GM12878 (cell line): Measurements from ENCODE around the gene GZF1. TPM values are rescaled to one million over a fixed set of nuclear protein-coding genes. Genes with fewer than 3 reads are reported as not detected.
A peak's percentile ranks its signal among the peaks of the same experiment; 100 is the strongest.

ENCODE experiments used
- CREM ChIP-seq: IDR thresholded peaks from 2 replicates; pipeline ENCODE4 v1.6.1; 2014; ENCODE audit warnings: antibody characterized with exemption, low read depth
- DPF2 ChIP-seq: fragments of 450-650 bp; IDR thresholded peaks from 2 replicates; pipeline ENCODE4 v1.6.1; 2017; ENCODE audit warnings: mild to moderate bottlenecking
- IRF4 ChIP-seq: IDR thresholded peaks from 2 replicates; pipeline ENCODE4 v1.6.1; 2011; ENCODE audit warnings: low read depth, low read length
- KLF5 ChIP-seq: fragments of 450-650 bp; IDR thresholded peaks from 2 replicates; pipeline ENCODE4 v1.6.1; 2014; ENCODE audit warnings: mild to moderate bottlenecking; ENCODE audit not compliant: partially characterized antibody
- NKRF ChIP-seq: fragments of 450-650 bp; conservative IDR thresholded peaks from 2 replicates; pipeline ENCODE4 v1.6.1; 2017; ENCODE audit warnings: mild to moderate bottlenecking, moderate library complexity
- NRF1 ChIP-seq: conservative IDR thresholded peaks from 2 replicates; pipeline ENCODE4 v1.6.1; 2011; ENCODE audit warnings: mild to moderate bottlenecking, low read depth, low read length, improper control_type of control experiment
- POLR2A ChIP-seq: IDR thresholded peaks from 2 replicates; pipeline ENCODE4 v1.6.1; 2011; ENCODE audit warnings: low read depth, mild to moderate bottlenecking, low read length
- POLR2AphosphoS5 ChIP-seq: IDR thresholded peaks from 2 replicates; pipeline ENCODE4 v1.6.1; 2011; ENCODE audit warnings: mild to moderate bottlenecking, low read length, inconsistent platforms
- SMAD1 ChIP-seq: fragments of 450-650 bp; IDR thresholded peaks from 2 replicates; pipeline ENCODE4 v1.6.1; 2018; ENCODE audit warnings: mild to moderate bottlenecking, low read depth; ENCODE audit not compliant: partially characterized antibody
- SMARCA5 ChIP-seq: fragments of 450-650 bp; IDR thresholded peaks from 2 replicates; pipeline ENCODE4 v1.6.1; 2017; ENCODE audit warnings: mild to moderate bottlenecking
- SREBF1 ChIP-seq: IDR thresholded peaks from 2 replicates; pipeline ENCODE4 v1.6.1; 2012; ENCODE audit warnings: mild to moderate bottlenecking, low read length
- TAF1 ChIP-seq: IDR thresholded peaks from 2 replicates; pipeline ENCODE4 v1.6.1; 2011; ENCODE audit warnings: mild to moderate bottlenecking, low read depth, low read length, borderline replicate concordance
- ZBTB33 ChIP-seq: fragments of 450-650 bp; IDR thresholded peaks from 2 replicates; pipeline ENCODE4 v1.6.1; 2017; ENCODE audit warnings: mild to moderate bottlenecking
- polyA plus RNA-seq, 11 experiments: library from polyadenylated mRNA; depleted of rRNA in 4 of 11; unstranded in 6 of 11; stranded (reverse) in 5 of 11; fragments of >200 nt; fragmentation: Nextera tagmentation in 4 of 11; fragmentation: Illumina TruSeq in 1 of 11; extraction: Ambion mirVana in 4 of 11; extraction: Trizol in 1 of 11; gene quantifications; 1 replicate in 1 of 11; 2 replicates in 10 of 11; pipeline versions ENCODE4 v1.2.1 to v1.2.3, GENCODE V29; 2011 to 2016; ENCODE audit warnings: inconsistent platforms in 2 of 11, missing spikeins in 2 of 11, low read depth in 1 of 11
- total RNA-seq, 4 experiments: library from RNA; depleted of rRNA in 3 of 4; stranded (reverse); fragments of >200 nt in 3 of 4; fragmentation: Illumina TruSeq in 1 of 4; extraction: Trizol in 1 of 4; gene quantifications; 2 replicates each; pipeline versions ENCODE4 v1.2.1 to v1.2.3, GENCODE V29; 2013 to 2021
- TF ChIP-seq, protein P1 (sequence below): IDR thresholded peaks from 2 replicates; pipeline ENCODE4 v1.6.1; 2012; ENCODE audit warnings: improper control_type of control experiment, low read depth, low read length; ENCODE audit not compliant: insufficient replicate concordance

The GZF1 gene
- total and polyA plus RNA-seq, 10 of the 15 experiments (the other 5 are each of a cell fraction or from before 2014, with no cell fraction given) = 2.2 to 19.5 (median 9.7) TPM

GRCh38 chr20:23420943-23421931 is 59.3 kb downstream of the GZF1 start, which contains the start of gene NAPB (continued):
- peak; percentile 72 for TF ChIP-seq POLR2AphosphoS5
- peak; percentile 62 for TF ChIP-seq CREM
- peak; percentile 87 for TF ChIP-seq NRF1
- TF ChIP-seq KLF5 = no peak
- TF ChIP-seq, protein P1, sequence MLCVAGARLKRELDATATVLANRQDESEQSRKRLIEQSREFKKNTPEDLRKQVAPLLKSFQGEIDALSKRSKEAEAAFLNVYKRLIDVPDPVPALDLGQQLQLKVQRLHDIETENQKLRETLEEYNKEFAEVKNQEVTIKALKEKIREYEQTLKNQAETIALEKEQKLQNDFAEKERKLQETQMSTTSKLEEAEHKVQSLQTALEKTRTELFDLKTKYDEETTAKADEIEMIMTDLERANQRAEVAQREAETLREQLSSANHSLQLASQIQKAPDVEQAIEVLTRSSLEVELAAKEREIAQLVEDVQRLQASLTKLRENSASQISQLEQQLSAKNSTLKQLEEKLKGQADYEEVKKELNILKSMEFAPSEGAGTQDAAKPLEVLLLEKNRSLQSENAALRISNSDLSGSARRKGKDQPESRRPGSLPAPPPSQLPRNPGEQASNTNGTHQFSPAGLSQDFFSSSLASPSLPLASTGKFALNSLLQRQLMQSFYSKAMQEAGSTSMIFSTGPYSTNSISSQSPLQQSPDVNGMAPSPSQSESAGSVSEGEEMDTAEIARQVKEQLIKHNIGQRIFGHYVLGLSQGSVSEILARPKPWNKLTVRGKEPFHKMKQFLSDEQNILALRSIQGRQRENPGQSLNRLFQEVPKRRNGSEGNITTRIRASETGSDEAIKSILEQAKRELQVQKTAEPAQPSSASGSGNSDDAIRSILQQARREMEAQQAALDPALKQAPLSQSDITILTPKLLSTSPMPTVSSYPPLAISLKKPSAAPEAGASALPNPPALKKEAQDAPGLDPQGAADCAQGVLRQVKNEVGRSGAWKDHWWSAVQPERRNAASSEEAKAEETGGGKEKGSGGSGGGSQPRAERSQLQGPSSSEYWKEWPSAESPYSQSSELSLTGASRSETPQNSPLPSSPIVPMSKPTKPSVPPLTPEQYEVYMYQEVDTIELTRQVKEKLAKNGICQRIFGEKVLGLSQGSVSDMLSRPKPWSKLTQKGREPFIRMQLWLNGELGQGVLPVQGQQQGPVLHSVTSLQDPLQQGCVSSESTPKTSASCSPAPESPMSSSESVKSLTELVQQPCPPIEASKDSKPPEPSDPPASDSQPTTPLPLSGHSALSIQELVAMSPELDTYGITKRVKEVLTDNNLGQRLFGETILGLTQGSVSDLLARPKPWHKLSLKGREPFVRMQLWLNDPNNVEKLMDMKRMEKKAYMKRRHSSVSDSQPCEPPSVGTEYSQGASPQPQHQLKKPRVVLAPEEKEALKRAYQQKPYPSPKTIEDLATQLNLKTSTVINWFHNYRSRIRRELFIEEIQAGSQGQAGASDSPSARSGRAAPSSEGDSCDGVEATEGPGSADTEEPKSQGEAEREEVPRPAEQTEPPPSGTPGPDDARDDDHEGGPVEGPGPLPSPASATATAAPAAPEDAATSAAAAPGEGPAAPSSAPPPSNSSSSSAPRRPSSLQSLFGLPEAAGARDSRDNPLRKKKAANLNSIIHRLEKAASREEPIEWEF = peak; percentile 43
- peak; percentile 49; the same call in 1 of the 2 replicates for TF ChIP-seq DPF2
- peak; percentile 94 for TF ChIP-seq POLR2A
- TF ChIP-seq SMARCA5 = peak; percentile 66; the same call in 1 of the 2 replicates
- TF ChIP-seq ZBTB33 = no peak
- 0 out of 2 replicates have a peak, but pooled peaks have one; percentile 34 for TF ChIP-seq TAF1
- TF ChIP-seq SMAD1 = no peak
- 0 out of 2 replicates have a peak, but pooled peaks have one; percentile 8 for TF ChIP-seq IRF4
- TF ChIP-seq NKRF = 0 out of 2 replicates have a peak, but pooled peaks have one; percentile 24
- TF ChIP-seq SREBF1 = peak; percentile 74
